Peyer's patch (tissue), 4 donors: Measurements from ENCODE around the gene ITSN1.

Experiments
- CTCF ChIP-seq, 6 experiments: fragments of 450-650 bp in 4 of 6; fragments of 200-600 bp in 2 of 6; sonication (generic) in 1 of 6; IDR thresholded peaks; one replicate each; pipeline ENCODE4 v1.5.1; 2017 to 2019; ENCODE audit warnings: antibody characterized with exemption in 6 of 6, mild to moderate bottlenecking in 3 of 6, moderate library complexity in 1 of 6
- POLR2A ChIP-seq, 2 donors: fragments of 450-650 bp; IDR thresholded peaks; one replicate each; pipeline ENCODE4 v1.5.1; 2017; ENCODE audit warnings: antibody characterized with exemption in 2 of 2, mild to moderate bottlenecking in 2 of 2, moderate library complexity in 2 of 2

GRCh38 chr21:33904041-33904440 lies 261.7 kb downstream of the ITSN1 start:
- TF ChIP-seq CTCF (IDR thresholded peaks at IDR 0.05) (no peak), POLR2A (IDR thresholded peaks at IDR 0.05) (no peak)
